ENCODE data around the gene SLC26A9. TPM values are rescaled to one million over a fixed set of nuclear protein-coding genes. Genes with fewer than 3 reads are reported as not detected.

The SLC26A9 gene
- polyA plus RNA-seq, 1 experiment: not detected

DNA sequence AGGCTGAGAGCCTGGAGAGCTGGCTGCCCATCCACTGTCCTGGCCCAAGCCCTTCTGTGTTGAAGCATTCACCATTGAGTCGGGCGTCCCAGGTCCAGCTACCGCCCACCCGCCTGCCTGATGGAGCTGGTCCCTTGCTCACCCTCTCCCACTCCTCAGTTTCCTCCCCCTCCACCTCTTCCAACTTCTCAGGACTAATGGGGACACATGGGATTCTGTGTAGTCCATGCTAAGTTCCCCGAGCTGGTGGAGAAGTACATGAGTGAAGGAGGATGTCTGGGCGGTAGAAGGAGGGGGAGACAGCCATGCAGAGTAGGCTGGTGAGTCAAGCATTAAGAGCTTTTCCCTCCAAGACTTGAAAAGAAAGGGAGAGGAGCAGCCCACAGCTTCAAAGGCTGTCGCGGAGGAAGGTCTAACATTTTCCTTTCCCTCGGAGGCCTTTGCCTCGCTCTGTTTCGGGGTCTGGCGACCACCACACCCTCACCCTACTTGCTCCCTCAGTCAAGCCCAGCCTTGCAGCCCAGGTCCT lies 561 bp downstream of the SLC26A9 start:
- Histone ChIP-seq H3K36me3 (ENCODE audit: control insufficient read depth, insufficient read depth, low read length) (no peaks in the 10 kb centered on the region), H3K4me3 (ENCODE audit: low read depth, low read length) (no peak overlapping the region), H3K27me3 (ENCODE audit: control insufficient read depth, insufficient read depth, low read length) (peaks cover 16% of the 10 kb centered on the region)
- TF ChIP-seq, protein P1, sequence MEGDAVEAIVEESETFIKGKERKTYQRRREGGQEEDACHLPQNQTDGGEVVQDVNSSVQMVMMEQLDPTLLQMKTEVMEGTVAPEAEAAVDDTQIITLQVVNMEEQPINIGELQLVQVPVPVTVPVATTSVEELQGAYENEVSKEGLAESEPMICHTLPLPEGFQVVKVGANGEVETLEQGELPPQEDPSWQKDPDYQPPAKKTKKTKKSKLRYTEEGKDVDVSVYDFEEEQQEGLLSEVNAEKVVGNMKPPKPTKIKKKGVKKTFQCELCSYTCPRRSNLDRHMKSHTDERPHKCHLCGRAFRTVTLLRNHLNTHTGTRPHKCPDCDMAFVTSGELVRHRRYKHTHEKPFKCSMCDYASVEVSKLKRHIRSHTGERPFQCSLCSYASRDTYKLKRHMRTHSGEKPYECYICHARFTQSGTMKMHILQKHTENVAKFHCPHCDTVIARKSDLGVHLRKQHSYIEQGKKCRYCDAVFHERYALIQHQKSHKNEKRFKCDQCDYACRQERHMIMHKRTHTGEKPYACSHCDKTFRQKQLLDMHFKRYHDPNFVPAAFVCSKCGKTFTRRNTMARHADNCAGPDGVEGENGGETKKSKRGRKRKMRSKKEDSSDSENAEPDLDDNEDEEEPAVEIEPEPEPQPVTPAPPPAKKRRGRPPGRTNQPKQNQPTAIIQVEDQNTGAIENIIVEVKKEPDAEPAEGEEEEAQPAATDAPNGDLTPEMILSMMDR (IDR thresholded peaks at IDR 0.05; ENCODE audit: insufficient read depth, low read depth, low read length): no peak
- no peak for DNase-seq (ENCODE audit: low read depth)
- ChIA-PET CTCF (interaction anchor here (1.0 to 1.9 kb wide), 5 partner anchors 19 to 232 kb away, joined by 3 to 8 read pairs (median 4); no protein-coding TSS in a partner anchor), POLR2A (no interaction called here)

DNA sequence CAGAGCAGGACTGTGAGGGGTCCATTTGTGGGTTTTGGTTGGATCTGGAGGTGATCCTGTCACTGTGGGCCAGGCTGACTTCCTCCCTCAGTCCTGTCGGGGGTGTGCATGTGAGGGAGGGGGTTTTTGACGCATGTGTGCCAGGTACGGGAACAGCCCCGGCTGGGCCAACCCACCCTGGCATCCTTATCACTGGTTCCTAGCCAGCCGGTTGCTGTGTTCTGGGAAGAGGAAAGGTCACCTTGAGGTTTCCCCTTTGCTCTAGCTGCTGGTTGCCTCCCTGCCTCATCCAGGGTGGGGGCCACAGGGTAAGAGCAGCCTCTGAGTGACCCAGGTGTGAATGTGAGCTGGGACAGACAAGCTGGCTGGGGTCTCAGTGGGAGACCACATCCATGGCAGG lies 2.5 kb downstream of the SLC26A9 start:
- TF ChIP-seq, protein P1 (IDR thresholded peaks at IDR 0.05; ENCODE audit: insufficient read depth, low read depth, low read length): no peak
- Histone ChIP-seq H3K27me3 (ENCODE audit: control insufficient read depth, insufficient read depth, low read length) (peaks cover 14% of the 10 kb centered on the region), H3K4me3 (ENCODE audit: low read depth, low read length) (no peak overlapping the region), H3K36me3 (ENCODE audit: control insufficient read depth, insufficient read depth, low read length) (no peaks in the 10 kb centered on the region)
- no peak for DNase-seq (ENCODE audit: low read depth)
- ChIA-PET CTCF (interaction anchor here (0.7 to 1.5 kb wide), 2 partner anchors 10 to 37 kb away, joined by 3 to 4 read pairs; no protein-coding TSS in a partner anchor), POLR2A (no interaction called here)

DNA sequence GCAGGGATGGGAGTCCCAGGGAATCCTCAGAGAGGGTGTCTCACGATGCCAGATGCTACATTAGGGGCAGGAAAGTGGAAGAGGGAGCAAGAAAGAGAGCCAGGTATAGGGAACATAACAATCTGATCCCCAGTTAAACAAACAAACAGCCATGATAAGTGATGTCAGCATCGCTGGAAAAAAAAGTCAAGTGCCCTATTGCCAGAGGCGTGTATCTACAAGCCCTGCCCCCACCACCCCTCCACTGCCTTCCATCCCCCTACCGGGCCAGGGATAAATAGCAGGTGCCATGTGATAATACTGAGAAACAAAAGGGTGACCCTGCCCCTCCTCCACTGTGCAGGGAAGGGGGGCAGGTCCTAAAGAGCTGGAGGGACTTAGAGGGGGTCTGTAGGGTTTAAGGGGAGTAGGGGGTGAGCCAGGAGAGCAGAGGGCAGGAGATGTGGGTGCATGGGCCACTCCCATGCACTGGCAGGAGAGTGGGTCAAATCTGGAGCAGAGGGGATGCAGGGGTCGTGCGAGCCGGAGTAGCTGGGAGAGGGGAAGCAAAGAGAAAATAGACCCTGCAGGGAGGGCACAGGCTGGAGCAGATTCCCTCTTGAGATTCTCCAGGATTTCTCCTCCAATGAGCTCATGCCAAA lies 3.4 kb downstream of the SLC26A9 start:
- DNase-seq (ENCODE audit: low read depth): no peak
- no peaks in the 10 kb centered on the region for H3K36me3 ChIP-seq (ENCODE audit: control insufficient read depth, insufficient read depth, low read length)
- ChIA-PET POLR2A (no interaction called here), CTCF (interaction anchor here (1.0 to 1.1 kb wide), 2 partner anchors 29 to 38 kb away, joined by 3 to 4 read pairs; no protein-coding TSS in a partner anchor)
- TF ChIP-seq, protein P1 (IDR thresholded peaks at IDR 0.05; ENCODE audit: insufficient read depth, low read depth, low read length): no peak
- H3K27me3 ChIP-seq (ENCODE audit: control insufficient read depth, insufficient read depth, low read length): peaks cover 13% of the 10 kb centered on the region
- H3K4me3 ChIP-seq (ENCODE audit: low read depth, low read length): no peak overlapping the region

DNA sequence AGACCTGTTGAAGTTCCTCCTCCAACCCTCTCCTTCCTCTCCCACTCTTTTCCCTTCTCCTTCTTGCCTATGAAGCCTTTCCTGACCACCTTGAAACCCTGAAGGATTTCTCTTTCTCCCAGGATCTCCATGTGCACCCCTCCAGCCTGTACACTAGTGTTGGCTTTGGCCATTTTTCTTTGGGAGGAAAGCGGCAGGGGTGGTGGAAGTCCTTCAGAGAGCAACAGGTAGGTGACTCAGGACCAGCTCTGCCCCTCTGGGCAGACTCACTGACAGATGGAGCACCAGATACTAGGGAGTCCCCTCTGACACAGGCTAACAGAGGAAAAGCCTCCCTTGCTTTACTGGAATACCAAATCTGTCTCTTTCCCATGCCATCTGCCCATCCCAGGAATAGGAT lies 4.6 kb downstream of the SLC26A9 start:
- CTCF ChIA-PET: interaction anchor here (1.0 to 1.1 kb wide), 2 partner anchors 30 to 39 kb away, joined by 3 to 4 read pairs; no protein-coding TSS in a partner anchor
- POLR2A ChIA-PET: no interaction called here
- no peak overlapping the region for H3K4me3 ChIP-seq (ENCODE audit: low read depth, low read length)
- TF ChIP-seq, protein P1 (IDR thresholded peaks at IDR 0.05; ENCODE audit: insufficient read depth, low read depth, low read length): no peak
- H3K36me3 ChIP-seq (ENCODE audit: control insufficient read depth, insufficient read depth, low read length): no peaks in the 10 kb centered on the region
- peaks cover 5% of the 10 kb centered on the region for H3K27me3 ChIP-seq (ENCODE audit: control insufficient read depth, insufficient read depth, low read length)
- DNase-seq (ENCODE audit: low read depth): no peak

DNA sequence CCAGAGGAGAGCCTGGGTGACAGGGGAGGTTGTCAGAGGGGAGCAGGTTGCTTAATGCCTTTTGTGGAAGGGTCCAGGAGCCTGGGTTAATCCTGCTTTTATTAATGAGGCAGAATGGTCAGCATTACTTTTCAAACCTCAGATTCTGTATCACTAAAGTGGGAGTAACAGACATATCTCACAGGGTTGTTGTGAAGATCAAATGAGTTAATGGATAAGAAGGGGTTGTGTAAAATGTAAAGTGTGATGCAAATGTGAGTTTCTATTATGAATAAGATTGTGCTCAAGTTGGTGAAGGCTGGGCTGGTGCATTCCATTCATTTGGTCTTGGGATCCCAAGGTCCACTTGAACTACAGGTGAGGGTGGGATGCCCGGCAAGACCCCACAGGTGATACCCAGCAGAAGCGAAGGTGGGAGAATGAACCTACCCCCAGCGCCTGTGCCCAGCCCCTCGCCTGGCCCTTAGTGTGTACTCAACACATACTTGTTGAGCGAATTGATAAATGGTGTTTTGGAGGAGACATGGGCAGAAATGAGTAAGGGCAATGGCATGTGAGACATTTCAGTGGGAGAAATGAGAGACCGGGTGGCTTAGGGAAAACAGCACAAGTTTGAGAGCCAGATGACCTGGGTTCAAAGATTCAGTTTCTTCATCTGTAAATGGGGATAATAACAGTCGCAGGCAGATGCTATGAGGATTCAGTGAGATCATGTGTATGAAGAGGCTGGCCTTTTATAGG lies 6.2 kb downstream of the SLC26A9 start:
- no peak for DNase-seq (ENCODE audit: low read depth)
- ChIA-PET CTCF (interaction anchor here (0.6 kb wide), 1 partner anchor 23 kb away, joined by 3 read pairs; no protein-coding TSS in a partner anchor), POLR2A (no interaction called here)
- TF ChIP-seq, protein P1 (IDR thresholded peaks at IDR 0.05; ENCODE audit: insufficient read depth, low read depth, low read length): no peak
- no peaks in the 10 kb centered on the region for H3K27me3 ChIP-seq (ENCODE audit: control insufficient read depth, insufficient read depth, low read length)
- H3K36me3 ChIP-seq (ENCODE audit: control insufficient read depth, insufficient read depth, low read length): no peaks in the 10 kb centered on the region
- no peak overlapping the region for H3K4me3 ChIP-seq (ENCODE audit: low read depth, low read length)

All from BJ (cell line).